A549 (cell line): ENCODE data around the gene SH3PXD2A.

ENCODE experiments used
- CTCF ChIP-seq: fragments of >200 bp; sonication (Bioruptor Twin); formaldehyde crosslinking; IDR thresholded peaks from 3 replicates; pipeline ENCODE4 v1.5.1; 2016
- ESRRA ChIP-seq: fragments of 150-350 bp; IDR thresholded peaks from 2 replicates; pipeline ENCODE4 v1.6.1; 2014; ENCODE audit warnings: mild to moderate bottlenecking, low read length, borderline replicate concordance
- GATA3 ChIP-seq: IDR thresholded peaks from 2 replicates; pipeline ENCODE4 v1.6.1; 2012; ENCODE audit warnings: borderline replicate concordance
- HDAC2 ChIP-seq: fragments of 200-600 bp; sonication (generic); IDR thresholded peaks from 2 replicates; pipeline ENCODE4 v1.6.1; 2016
- MAX ChIP-seq: IDR thresholded peaks from 2 replicates; pipeline ENCODE4 v1.6.1; 2012
- POLR2A ChIP-seq: IDR thresholded peaks from 2 replicates; pipeline ENCODE4 v1.6.1; 2012; ENCODE audit warnings: mild to moderate bottlenecking, low read length
- RCOR1 ChIP-seq: fragments of 150-350 bp; IDR thresholded peaks from 2 replicates; pipeline ENCODE4 v1.6.1; 2014; ENCODE audit warnings: antibody characterized with exemption, low read length, low read depth

- TF ChIP-seq CTCF (no peak), RCOR1 (no peak), ESRRA (no peak), MAX (no peak), HDAC2 (no peak), POLR2A (no peak), GATA3 (no peak)
Observed at GRCh38 chr10:103616705-103617601, 238.4 kb downstream of the SH3PXD2A start.
